Stimulated activated CD4-positive, alpha-beta T cell treated with anti-CD3 and anti-CD28 coated beads, TNF-alpha, amount 100 ng/mL, for 1 hour (primary cell): ENCODE data around the gene RPRD1B.

ENCODE experiments used
- DNase-seq, 3 donors: peaks; one replicate each; pipeline ENCODE4 v3.0.0-alpha.2; 2020; ENCODE audit warnings: low read depth in 3 of 3, low spot score in 1 of 3

Gene RPRD1B

DNA sequence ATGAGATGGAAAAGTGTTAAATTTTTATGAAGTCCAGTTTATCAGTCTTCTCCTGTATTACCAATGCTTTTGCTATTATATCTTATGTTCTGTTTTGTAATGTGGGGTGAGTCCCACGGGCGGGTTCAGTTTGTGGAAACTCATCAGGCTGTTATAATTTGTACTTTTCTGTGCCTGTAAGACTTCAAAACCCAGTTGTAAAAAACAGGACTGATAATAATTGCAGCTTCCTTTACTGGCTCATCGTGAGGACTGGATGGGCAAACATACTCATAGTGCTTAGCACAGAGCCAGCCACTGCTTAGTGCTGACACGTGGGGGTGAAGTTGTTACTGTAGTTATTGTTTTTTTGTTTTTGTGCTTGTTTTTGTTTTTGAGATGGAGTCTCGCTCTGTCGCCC, 85.9 kb downstream of the RPRD1B start:
- no peak for DNase-seq

DNA sequence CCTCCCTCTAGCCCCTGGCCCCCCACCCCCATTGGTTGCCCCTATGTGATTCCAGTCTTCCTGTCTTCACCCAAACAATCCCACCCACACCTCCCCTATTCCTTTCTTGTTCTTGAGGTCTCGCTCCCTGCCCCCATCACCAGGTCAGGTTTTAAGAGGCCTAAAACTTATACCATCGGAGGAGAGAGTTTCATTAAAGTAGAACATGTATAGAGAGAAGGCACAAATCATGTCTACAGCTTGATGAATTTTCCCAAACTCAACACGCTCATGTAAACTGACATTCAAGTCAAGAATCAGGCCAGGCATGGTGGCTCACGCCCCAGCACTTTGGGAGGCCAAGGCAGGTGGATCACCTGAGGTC, 87.1 kb downstream of the RPRD1B start:
- DNase-seq: no peak

- DNase-seq: no peak
These were observed 88.2 kb downstream of the RPRD1B start for GRCh38 chr20:38121741-38122140.

DNA sequence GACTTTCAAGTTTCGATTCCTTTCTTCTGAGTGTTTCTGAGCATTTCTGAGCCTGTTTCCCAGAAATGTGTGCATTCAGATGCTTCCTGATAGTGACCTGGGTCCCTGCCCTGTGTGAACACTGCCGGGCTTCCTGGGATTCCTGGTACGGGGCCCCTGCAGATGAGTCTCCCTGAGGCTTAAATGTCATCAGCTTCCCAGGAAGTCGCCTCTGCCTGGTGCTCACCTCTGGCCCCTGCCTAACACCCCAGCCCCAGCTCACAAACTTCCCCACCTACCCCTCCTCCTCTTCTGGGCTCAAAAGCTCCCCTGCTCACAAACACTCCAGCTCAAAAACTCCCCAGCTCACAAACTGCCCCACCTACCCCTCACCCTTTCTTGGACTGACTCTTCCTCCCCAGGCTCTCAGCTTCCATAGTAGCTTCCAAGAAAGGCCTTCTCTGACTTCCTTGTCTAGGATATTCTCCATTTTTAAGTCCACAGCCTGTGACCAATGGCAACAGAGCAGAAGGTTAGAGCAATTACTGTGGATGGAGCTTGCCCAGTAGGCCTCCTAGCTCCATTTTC, 89.6 kb downstream of the RPRD1B start:
- DNase-seq: no peak

GRCh38 chr20:38125157-38126056, 91.9 kb downstream of the RPRD1B start:
- DNase-seq: no peak

DNA sequence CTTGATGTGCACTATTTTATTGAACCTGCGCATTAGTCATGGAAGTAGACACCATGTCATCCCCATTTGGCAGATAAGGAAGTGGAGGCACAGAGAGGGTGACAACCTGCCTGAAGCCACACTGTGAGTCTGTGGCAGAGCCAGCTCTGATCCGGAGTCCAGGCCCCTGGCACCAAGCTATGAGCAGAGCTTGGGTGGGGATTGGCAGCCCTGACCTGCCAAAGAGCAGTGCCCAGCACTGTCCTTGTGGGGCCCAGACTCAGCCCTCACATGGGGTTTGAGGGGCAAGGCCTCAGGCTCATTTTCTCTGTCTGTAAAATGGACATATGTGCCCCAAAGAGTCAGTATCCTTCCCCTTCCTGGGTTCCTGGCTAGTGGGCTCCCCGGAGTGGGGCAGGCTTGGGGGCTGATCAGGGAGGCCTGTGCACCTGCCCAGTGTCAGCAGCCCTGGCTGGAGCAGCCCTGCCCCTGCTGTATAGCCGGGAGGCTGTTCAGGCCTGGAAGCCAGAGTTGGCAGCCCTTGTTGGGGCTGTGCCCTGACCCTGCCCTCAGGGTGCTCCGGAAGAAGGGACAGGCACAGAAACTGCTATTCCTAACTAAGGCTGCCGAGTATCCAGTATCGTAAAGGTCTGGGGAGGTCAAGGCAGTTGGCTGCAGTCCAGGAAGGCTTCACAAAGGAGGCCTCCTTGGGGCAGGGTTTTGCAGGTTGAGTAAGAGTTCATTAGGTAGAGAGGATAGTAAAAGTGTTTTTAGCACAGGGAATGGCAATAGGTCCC, 92.8 kb downstream of the RPRD1B start:
- DNase-seq: no peak

DNA sequence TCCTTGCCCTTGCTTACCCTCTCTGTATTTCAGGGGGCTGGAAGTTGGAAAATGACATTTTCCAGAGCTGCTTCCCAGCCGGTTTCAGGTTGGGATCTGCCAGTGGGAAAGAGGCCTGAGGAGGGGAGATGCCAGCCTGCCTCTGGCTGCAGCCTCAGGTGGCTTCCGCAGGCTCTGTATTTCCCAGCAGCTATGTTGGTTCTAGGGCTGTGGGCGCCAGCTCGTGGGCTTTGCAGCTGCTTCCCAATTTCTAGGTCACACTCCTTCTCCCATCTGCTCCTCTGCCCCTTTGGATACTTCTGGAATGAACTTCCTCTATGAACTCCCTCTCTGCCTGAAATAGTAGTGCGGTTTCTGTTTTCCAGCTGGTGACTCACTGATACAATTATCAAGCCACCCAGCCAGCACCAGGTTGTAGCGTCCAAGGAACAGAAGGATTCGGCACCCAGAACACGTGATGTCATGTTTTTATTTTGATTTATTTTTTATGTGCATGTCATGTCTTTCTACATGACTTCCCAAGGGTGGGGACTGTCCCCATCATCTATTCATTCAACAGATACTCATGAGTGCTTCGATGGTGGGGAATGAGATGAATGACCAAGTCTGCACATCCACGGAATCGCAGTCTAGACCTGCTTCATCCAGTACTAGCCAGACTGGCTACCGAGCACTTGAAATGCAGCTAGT, 93.5 kb downstream of the RPRD1B start:
- DNase-seq: no peak

GRCh38 chr20:38127920-38128528, 94.5 kb downstream of the RPRD1B start:
- no peak for DNase-seq

GRCh38 chr20:38128691-38129090, 95.1 kb downstream of the RPRD1B start:
- DNase-seq: no peak

DNA sequence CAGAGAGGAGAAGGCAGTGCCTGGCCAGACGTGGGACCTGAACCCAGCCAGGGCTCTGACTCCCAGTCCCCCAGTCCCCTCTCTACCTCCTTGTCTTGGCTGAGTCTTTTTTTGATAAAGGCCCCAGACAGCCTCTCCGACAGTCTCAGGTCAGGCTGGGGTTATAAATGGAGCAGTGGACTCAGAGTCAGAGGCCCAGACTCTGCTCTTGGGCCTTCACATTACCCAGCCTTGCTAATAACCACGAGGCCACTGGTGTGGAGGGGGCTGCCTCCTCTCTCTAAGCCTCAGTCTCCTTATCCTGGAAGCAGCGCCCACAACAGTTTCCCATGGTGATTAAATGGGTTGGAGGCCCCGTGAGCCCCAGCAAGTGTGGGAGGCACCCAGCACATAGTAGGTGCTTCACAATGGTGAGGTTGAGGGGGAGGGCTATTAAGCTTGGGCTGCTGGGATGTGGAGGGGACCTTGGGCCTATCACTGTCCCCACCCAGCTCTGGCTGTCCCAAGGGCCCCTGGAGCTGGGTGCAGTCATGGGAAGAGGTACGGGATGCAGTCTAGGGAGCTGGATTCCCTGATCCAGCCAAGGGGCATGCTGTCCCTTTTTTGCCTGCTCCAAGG, 95.8 kb downstream of the RPRD1B start:
- DNase-seq: no peak

- DNase-seq: no peak
These were observed 96.5 kb downstream of the RPRD1B start for GRCh38 chr20:38129893-38130609.

GRCh38 chr20:38130687-38131587, 97.4 kb downstream of the RPRD1B start:
- DNase-seq: no peak

DNA sequence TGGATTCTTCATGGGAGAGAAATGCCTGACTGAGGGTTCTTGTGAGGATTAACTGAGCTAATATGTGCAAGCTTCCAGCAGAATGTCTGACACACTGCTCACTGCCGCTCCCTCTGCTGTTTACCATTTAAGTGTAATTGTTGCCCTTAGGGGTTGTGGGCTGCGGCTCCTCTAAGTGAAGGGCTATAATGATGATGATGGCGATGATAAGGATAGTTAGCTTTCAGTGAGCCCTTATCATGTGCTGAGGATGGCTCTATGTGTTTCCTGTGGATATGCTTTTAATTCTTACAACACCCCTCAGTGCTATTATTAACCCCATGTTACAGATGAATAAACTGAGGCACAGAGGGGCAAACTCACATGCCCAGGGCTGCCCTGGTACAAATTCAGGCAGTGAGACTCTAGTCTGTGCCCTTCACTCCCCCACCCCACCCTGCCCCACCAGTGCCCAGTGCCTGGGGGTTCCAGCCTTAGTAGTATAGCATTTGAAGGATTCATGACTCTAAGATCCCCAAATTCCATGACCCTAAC, 98.1 kb downstream of the RPRD1B start:
- DNase-seq: no peak

DNA sequence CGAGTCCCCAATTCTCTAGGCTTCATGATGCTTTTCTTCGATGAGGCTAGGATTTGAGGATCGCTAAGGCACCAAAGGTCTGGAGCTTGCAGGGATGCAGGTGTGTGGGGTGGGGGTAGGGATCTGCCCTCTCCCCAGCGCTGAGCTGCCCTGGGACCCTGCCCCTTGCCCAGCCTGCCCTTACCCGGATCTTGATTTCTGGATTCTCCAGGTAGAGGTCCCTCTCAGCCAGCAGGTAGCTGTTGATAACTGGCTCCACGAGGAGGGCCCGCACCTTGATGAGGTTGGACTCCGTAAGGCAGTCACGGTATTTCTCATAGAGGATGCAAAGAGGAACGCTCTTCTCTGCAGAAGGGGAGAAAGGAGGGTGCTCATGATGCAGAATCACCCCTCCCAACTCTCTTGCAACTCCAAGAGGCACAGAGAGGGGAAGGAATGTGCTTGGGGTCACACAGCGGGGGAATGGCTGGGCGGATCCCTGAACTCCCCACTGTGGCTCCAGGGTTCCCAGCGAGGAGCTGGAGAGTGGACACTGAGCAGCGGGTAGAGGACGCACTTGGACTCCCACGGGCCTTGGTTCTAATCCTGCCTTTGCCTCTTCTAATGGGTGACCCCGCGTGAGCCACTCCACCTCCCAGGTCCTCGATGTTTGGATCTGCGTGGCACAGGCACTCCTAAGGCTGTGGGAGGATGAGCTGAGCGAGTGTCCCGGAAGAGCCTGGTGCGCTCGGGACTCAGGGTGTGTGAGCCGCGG, 98.8 kb downstream of the RPRD1B start:
- DNase-seq: no peak

DNA sequence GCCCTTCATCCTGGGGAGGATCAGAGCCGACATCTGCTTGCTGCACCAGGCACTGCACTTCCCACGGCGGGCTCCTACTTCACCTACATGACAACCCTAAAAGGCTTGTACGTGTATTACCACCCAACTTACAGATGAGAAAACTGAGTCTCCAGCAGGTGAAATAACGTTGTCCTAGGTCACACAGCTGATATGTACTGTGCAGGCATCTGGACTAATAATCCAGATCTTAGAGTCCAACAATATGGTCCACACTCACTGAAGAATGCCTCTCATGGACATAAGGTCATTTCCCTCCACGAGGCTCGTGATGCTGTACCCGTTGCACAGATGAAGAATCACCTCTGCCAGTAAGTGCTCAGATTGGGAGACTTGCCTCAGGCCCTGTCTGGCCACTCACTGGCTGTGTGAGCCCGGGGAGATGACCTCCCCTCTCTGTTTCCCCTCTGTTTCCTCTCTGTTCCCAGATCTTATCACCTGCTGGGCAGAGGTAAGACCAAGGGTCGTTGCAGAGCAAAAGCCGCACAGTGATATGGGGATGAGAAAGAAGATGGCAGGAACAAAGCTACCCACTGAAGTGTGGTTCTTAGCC, 99.5 kb downstream of the RPRD1B start:
- DNase-seq: no peak

DNA sequence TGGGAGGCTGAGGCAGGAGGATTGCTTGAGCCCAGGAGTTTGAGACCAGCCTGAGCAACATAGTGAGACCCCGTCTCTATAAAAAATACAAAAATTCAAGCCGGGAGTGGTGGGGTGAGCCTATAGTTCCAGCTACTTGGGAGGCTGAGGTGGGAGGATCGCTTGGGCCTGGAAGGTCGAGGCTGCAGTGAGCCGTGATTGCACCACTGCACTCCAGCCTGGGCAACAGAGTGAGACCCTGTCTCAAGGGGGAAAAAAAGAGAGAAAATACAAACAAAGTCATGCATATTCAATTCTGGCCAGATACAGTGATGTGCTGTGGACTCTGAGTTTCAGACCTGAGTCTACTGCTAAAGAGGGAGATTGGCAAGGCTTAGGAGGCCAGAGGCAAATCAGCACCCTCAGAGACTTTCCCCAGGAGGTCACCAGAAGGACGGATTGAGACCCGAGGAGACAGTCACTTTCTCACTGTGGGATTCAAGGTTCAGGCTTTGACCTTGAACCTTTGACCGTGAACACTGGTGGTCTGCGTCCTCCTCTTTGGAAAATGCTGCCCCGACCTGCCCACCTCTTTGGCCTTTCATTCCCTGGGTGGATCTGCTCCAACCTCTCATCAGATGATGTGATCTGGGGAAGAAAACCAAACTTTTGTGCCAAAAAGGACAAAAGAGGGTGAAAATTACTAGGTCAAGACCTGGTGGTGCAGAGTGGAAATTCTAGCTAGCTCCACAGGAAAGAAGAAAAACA, 100.3 kb downstream of the RPRD1B start:
- no peak for DNase-seq
